Effector memory CD8-positive, alpha-beta T cell (primary cell): ENCODE results near the gene QTRT2.

ENCODE experiments used
- ATAC-seq: fragments of 150-1000 bp; cut with Tn5 transposase; replicated peaks from 2 replicates; pipeline ENCODE4 v1.10.0; 2021; ENCODE audit warnings: mild to moderate bottlenecking, moderate library complexity
- DNase-seq, 3 experiments: peaks; one replicate each; pipeline ENCODE4 v3.0.0; 2021
- H3K27ac Mint-ChIP-seq, 2 donors: one replicate each; pipeline ENCODE4 v1.8.0; 2022; ENCODE audit warnings: mild to moderate bottlenecking in 2 of 2, mixed read lengths in 2 of 2, moderate library complexity in 2 of 2
- H3K27me3 Mint-ChIP-seq, 2 donors: one replicate each; pipeline ENCODE4 v1.8.0; 2022; ENCODE audit warnings: mixed read lengths in 2 of 2
- H3K36me3 Mint-ChIP-seq: one replicate; pipeline ENCODE4 v1.8.0; 2022; ENCODE audit warnings: mild to moderate bottlenecking, moderate library complexity, mixed read lengths; ENCODE audit not compliant: insufficient read depth
- H3K4me1 Mint-ChIP-seq, 2 donors: one replicate each; pipeline ENCODE4 v1.8.0; 2022; ENCODE audit warnings: low read depth in 2 of 2, mixed read lengths in 2 of 2
- H3K4me3 Mint-ChIP-seq, 2 donors: one replicate each; pipeline ENCODE4 v1.8.0; 2022; ENCODE audit warnings: mild to moderate bottlenecking in 2 of 2, mixed read lengths in 2 of 2, moderate library complexity in 2 of 2
- H3K9me3 Mint-ChIP-seq, 2 donors: one replicate each; pipeline ENCODE4 v1.8.0; 2022; ENCODE audit warnings: mixed read lengths in 2 of 2

QTRT2 gene

DNA sequence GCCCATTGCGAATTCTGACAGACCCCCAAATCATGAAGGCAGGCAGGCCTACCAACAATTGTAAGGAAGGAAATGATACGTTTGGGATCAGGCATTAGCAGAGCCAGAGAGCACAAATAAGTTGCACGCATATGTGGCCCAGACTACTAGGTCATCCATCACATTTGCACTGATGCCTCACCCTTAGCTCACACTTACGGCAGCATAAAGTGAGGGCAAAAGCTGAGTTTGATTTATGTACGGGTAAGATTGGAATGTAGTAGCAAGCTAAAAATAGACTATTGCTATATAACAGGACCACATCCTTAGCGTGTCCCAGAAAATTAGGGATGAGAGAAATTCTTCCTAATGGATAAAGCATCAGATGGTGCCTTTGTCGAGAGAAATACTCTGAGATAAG is 58.6 kb downstream of the QTRT2 start:
- Mint-ChIP-seq H3K4me3 (no peak overlapping the region), H3K27me3 (peaks cover 22 to 25% of the 10 kb centered on the region in 2 donors), H3K27ac (no peak overlapping the region), H3K4me1 (no peaks in the 10 kb centered on the region), H3K9me3 (no peaks in the 10 kb centered on the region), H3K36me3 (no peaks in the 10 kb centered on the region)
- no peak for ATAC-seq
- no peak for DNase-seq

DNA sequence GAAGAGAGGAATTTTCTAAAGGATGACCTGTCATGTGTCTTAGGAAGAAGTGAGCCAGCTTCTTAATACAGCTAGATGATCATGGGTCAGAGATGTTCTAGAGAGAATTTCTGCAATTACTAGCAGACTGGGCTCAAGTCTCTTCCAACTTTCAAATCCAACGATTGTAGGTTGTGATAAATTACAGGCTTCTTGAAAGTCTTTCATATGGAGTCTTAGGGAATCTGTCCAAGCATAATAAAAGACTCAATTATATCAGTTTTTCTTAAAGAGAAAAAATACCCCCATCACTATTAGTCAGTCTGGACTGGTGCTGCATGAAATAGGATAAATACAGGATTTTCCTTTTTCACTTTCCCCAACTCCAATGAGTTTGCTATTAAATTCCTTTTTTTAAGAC is 63.2 kb downstream of the QTRT2 start:
- H3K9me3 Mint-ChIP-seq = no peaks in the 10 kb centered on the region
- no peak overlapping the region for H3K4me3 Mint-ChIP-seq
- H3K36me3 Mint-ChIP-seq = no peaks in the 10 kb centered on the region
- ATAC-seq (no peak), DNase-seq (no peak)
- H3K4me1 Mint-ChIP-seq = no peaks in the 10 kb centered on the region
- H3K27me3 Mint-ChIP-seq = peaks cover 7 to 12% of the 10 kb centered on the region in 2 donors
- H3K27ac Mint-ChIP-seq = no peak overlapping the region

DNA sequence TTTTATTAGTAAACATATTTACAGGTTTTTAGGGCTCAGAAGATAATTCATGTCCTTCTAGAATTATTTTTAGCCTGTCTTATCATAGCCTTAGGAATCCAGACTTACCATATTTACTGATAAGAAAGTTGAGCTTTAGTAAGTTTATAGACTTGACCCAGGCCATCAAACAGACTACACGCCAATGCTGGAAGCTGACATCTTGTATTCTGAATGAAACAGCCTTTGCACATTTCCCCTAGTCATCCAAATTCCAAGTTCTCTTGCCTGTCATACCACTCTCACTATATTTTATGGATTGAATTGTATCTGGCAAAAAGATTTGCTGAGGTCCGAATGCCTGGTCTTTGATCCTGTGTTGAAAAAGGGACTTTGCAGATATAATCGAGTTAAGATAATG is 63.7 kb downstream of the QTRT2 start:
- ATAC-seq (no peak), DNase-seq (no peak)
- Mint-ChIP-seq H3K27ac (no peak overlapping the region), H3K36me3 (no peaks in the 10 kb centered on the region), H3K27me3 (peaks cover 7 to 12% of the 10 kb centered on the region in 2 donors), H3K9me3 (no peaks in the 10 kb centered on the region), H3K4me1 (no peaks in the 10 kb centered on the region), H3K4me3 (no peak overlapping the region)

DNA sequence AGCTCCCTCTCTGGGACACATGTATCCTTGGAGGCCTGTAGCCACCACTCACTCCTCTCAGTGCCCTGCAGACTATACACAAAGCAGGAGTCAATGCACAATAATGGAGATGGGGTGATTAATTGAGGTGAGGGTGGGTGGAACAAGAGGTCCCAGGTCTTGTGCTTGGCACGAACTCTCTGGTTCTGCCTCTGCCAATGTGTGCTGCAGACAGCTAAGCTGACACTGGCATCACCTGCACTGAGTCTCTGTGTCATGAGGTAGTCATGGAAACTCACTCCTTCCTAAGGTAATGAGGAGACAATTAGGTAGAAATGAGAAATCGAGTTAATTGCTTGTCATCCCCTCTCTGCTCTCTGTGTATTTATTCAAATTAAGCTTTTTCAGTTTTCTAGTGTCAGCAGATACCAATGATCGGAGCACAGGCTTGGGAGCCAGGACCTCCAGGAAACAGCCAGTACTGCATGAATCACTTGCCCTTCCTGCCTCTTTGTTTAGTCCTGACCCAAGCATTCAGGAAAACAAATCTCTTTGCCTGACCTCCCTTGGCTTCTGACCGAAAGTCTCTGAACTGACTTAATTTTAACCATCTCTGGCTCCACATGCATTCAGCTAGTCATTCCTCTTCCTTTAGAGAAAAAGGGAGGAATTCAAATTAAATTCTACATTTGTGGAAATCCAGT is 65.6 kb downstream of the QTRT2 start:
- ATAC-seq (no peak), DNase-seq (no peak)
- Mint-ChIP-seq H3K36me3 (no peaks in the 10 kb centered on the region), H3K9me3 (no peaks in the 10 kb centered on the region), H3K27ac (no peak overlapping the region), H3K4me3 (no peak overlapping the region), H3K4me1 (no peaks in the 10 kb centered on the region), H3K27me3 (peaks cover 7 to 12% of the 10 kb centered on the region in 2 donors)

DNA sequence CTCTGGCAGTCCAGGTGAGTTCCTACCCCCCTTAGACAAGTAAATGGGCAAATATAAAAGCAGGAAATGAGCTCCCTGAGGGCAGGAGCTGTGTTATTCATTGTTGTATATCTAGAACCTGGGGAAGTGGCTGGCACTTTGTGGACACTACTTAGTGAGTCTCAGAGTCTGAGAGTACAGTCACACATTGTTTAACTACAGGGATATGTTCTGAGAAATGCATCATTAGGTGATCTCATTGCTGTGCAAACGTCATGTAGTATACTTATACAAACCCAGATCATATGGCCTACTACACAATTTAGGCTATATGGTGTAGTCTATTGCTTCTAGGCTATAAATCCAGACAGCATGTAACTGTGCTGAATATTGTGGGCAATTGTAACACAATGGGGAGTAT is 69.9 kb downstream of the QTRT2 start:
- no peaks in the 10 kb centered on the region for H3K9me3 Mint-ChIP-seq
- H3K27ac Mint-ChIP-seq = no peak overlapping the region
- no peaks in the 10 kb centered on the region for H3K4me1 Mint-ChIP-seq
- no peak for DNase-seq
- no peak overlapping the region for H3K4me3 Mint-ChIP-seq
- peaks cover 7 to 12% of the 10 kb centered on the region in 2 donors for H3K27me3 Mint-ChIP-seq
- no peak for ATAC-seq
- H3K36me3 Mint-ChIP-seq = peaks cover 5% of the 10 kb centered on the region

DNA sequence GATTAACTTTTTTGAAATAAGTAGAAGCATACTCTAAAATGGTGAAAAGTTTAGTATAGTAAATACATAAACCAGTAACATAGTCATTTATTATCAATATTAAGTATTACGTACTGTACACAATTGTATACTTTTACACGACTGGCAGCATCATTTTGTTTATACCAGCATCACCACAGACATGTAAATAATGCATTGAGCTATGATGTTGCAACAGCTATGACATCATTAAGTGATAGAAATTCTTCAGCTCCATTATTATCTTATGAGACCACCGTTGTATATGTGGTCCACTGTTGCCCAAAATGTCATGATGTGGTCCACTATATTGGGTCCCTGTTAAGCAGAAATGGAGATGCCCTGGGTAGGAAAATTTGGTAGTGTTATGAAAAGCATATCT is 71.0 kb downstream of the QTRT2 start:
- ATAC-seq = no peak
- peaks cover 5% of the 10 kb centered on the region for H3K36me3 Mint-ChIP-seq
- peaks cover 13 to 21% of the 10 kb centered on the region in 2 donors for H3K27me3 Mint-ChIP-seq
- H3K4me3 Mint-ChIP-seq = no peak overlapping the region
- H3K9me3 Mint-ChIP-seq = no peaks in the 10 kb centered on the region
- H3K27ac Mint-ChIP-seq = no peak overlapping the region
- no peaks in the 10 kb centered on the region for H3K4me1 Mint-ChIP-seq
- no peak for DNase-seq

DNA sequence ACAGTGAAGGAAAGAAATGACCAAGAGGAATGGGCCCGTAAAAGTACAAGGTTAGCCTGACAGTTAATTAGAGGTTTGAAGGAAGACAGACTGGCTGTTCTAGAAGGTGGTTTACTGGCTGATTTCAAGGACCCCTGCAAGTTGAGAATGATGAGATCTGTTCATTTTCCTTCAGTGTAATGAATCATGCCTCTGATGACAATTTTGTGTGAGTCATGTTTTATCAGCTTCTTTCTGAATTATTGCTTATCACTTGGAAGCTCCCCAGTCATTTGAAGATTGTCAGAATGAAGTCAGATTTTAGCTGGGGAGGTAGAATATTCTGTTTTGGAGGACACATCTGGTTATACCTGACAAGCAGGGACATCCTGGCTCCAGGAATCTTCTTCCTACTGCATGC is 71.7 kb downstream of the QTRT2 start:
- no peak overlapping the region for H3K4me3 Mint-ChIP-seq
- H3K4me1 Mint-ChIP-seq = no peaks in the 10 kb centered on the region
- ATAC-seq (no peak), DNase-seq (no peak)
- peaks cover 5% of the 10 kb centered on the region for H3K36me3 Mint-ChIP-seq
- H3K27ac Mint-ChIP-seq = no peak overlapping the region
- H3K9me3 Mint-ChIP-seq = no peaks in the 10 kb centered on the region
- H3K27me3 Mint-ChIP-seq = peaks cover 13 to 21% of the 10 kb centered on the region in 2 donors

DNA sequence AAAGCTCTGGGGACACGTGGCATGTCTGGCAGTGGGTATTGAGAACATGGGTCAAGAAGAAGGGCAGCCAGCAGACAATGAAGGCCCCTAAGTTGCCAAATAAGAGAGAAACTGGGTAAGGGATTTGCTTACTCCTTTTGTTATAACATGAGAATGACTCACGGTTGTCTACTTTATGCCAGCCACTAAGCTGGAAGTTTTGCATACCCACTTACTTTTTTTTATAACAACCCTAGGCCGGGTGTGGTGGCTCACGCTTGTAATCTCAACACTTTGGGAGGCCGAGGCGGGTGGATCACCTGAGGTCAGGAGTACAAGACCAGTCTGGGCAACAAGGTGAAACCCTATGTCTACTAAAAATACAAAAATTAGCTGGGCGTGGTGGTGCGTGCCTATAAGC is 72.3 kb downstream of the QTRT2 start:
- Mint-ChIP-seq H3K4me3 (no peak overlapping the region), H3K27me3 (peaks cover 8 to 15% of the 10 kb centered on the region in 2 donors), H3K36me3 (peaks cover 5% of the 10 kb centered on the region), H3K4me1 (no peaks in the 10 kb centered on the region), H3K27ac (no peak overlapping the region), H3K9me3 (no peaks in the 10 kb centered on the region)
- DNase-seq = no peak
- ATAC-seq = no peak

DNA sequence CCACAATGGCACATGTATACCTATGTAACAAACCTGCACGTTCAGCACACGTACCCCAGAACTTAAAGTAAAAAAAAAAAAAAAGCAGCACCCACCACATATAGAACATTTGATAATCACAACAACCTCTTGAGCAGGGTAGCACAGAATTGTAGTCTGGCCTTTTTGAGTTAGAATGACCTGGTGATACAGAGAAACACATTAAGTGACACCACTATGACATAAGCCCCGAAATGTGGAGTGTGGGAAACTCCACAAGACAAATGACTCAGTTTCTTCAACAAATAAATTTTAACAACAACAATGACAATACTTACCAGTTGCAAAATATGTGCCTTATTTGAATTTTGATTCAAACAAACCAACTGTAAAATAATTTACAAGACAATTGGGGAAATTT is 76.0 kb downstream of the QTRT2 start:
- peaks cover 5% of the 10 kb centered on the region for H3K36me3 Mint-ChIP-seq
- no peaks in the 10 kb centered on the region for H3K9me3 Mint-ChIP-seq
- no peak overlapping the region for H3K27ac Mint-ChIP-seq
- H3K4me1 Mint-ChIP-seq = no peaks in the 10 kb centered on the region
- no peak for DNase-seq
- H3K27me3 Mint-ChIP-seq = peaks cover 6 to 9% of the 10 kb centered on the region in 2 donors
- no peak for ATAC-seq
- no peak overlapping the region for H3K4me3 Mint-ChIP-seq

DNA sequence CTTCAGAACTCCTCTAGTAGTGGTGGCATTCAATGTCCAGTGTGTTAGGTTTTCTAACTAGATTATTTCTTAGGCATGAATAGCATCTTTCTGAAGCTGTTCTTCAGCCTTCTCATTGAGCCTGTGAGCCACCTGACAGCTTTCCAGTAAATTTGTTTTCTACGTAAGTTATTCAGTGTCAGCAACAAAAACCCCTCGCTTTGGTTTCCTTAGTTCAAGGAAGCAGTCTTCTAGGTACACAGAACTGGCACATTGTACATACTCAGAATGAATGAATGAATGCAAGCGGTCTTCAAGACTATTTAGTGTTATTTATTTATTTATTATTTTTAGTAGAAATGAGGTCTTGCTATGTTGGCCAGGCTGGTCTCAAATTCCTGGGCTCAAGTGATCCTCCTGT is 77.4 kb downstream of the QTRT2 start:
- H3K36me3 Mint-ChIP-seq = peaks cover 5% of the 10 kb centered on the region
- no peak overlapping the region for H3K4me3 Mint-ChIP-seq
- H3K27ac Mint-ChIP-seq = no peak overlapping the region
- peaks cover 6 to 9% of the 10 kb centered on the region in 2 donors for H3K27me3 Mint-ChIP-seq
- ATAC-seq = no peak
- H3K4me1 Mint-ChIP-seq = no peaks in the 10 kb centered on the region
- DNase-seq = no peak
- no peaks in the 10 kb centered on the region for H3K9me3 Mint-ChIP-seq
